GM23248 (cell line): ENCODE results near the gene C11orf71.

Experiments
- EZH2 ChIP-seq: fragments of 200-600 bp; sonication (generic); IDR thresholded peaks from 2 replicates; pipeline ENCODE4 v1.6.1; 2018; ENCODE audit warnings: antibody characterized with exemption, mild to moderate bottlenecking; ENCODE audit not compliant: insufficient read depth, poor library complexity, severe bottlenecking
- EZH2phosphoT487 ChIP-seq: fragments of 200-600 bp; sonication (generic); IDR thresholded peaks from 2 replicates; pipeline ENCODE4 v1.6.1; 2018; ENCODE audit warnings: antibody characterized with exemption, moderate library complexity, mild to moderate bottlenecking, low read depth; ENCODE audit not compliant: insufficient read depth

DNA sequence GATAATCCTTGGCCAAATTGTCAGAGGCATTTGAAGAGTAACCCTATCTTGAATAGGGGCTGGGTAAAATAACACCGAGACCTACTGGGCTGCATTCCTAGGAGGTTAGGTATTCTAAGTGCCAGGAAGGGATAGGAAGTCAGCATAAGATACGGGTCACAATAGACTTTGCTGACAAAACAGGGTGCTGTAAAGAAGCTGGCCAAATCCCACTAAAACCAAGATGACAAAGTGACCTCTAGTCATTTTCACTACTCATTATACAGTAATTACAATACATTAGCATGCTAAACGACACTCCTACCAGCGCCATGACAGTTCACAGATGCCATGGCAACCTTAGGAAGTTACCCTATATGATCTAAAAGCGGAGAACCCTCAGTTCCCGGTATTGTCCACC lies 38.0 kb upstream of the C11orf71 start:
- no peak for TF ChIP-seq EZH2
- no peak for TF ChIP-seq EZH2phosphoT487
